Neural cell (in vitro differentiated cells): ENCODE measurements around the gene GPRC5B. TPM values are rescaled to one million over a fixed set of nuclear protein-coding genes. Genes with fewer than 3 reads are reported as not detected.

Experiments used
- H2AFZ ChIP-seq: fragments of 200-600, 300-800 bp; sonication (generic), shearing (Covaris generic); 2 replicates; pipeline ENCODE4 v1.6.0; 2014; ENCODE audit warnings: low read depth, mild to moderate bottlenecking, antibody characterized with exemption, low read length, moderate library complexity
- H3F3A ChIP-seq: fragments of 200-600 bp; shearing (Covaris generic); 2 replicates; pipeline ENCODE4 v1.6.1; 2016; ENCODE audit warnings: mild to moderate bottlenecking, moderate library complexity, mixed read lengths, antibody characterized with exemption, low read length; ENCODE audit not compliant: insufficient read depth, poor library complexity, severe bottlenecking
- H3K27ac ChIP-seq: fragments of 200-600, 300-800 bp; sonication (generic), shearing (Covaris generic); 2 replicates; pipeline ENCODE4 v1.5.1; 2014; ENCODE audit warnings: mild to moderate bottlenecking, low read length, moderate library complexity
- H3K27me3 ChIP-seq: fragments of 300-800, 200-600 bp; sonication (generic), shearing (Covaris generic); 2 replicates; pipeline ENCODE4 v1.6.0; 2014; ENCODE audit warnings: mild to moderate bottlenecking, low read depth, low read length, moderate library complexity; ENCODE audit not compliant: insufficient read depth
- H3K36me3 ChIP-seq: fragments of 300-800, 200-600 bp; sonication (generic), shearing (Covaris generic); 2 replicates; pipeline ENCODE4 v1.5.1; 2014; ENCODE audit warnings: mild to moderate bottlenecking, antibody characterized with exemption, low read length, moderate library complexity; ENCODE audit not compliant: insufficient read depth
- H3K4me2 ChIP-seq: fragments of 300-800, 200-600 bp; sonication (generic), shearing (Covaris generic); 2 replicates; pipeline ENCODE4 v1.6.0; 2014; ENCODE audit warnings: mild to moderate bottlenecking, low read length
- H3K4me3 ChIP-seq: fragments of 300-800, 200-600 bp; sonication (generic), shearing (Covaris generic); 2 replicates; pipeline ENCODE4 v1.5.1; 2014; ENCODE audit warnings: mild to moderate bottlenecking, low read length, moderate library complexity
- H3K79me2 ChIP-seq: fragments of 200-600 bp; shearing (Covaris generic); replicated peaks from 2 replicates; pipeline ENCODE4 v1.6.0; 2014; ENCODE audit warnings: mild to moderate bottlenecking, low read length, moderate library complexity; ENCODE audit not compliant: insufficient read depth
- H3K9ac ChIP-seq: fragments of 300-800, 200-600 bp; sonication (generic), shearing (Covaris generic); 2 replicates; pipeline ENCODE4 v1.6.1; 2016; ENCODE audit warnings: mild to moderate bottlenecking, low read length, mixed read lengths
- H3K9me2 ChIP-seq: fragments of 200-600 bp; shearing (Covaris generic); 2 replicates; pipeline ENCODE4 v1.6.1; 2016; ENCODE audit warnings: mild to moderate bottlenecking, low read length, mixed read lengths; ENCODE audit not compliant: insufficient read depth
- H3K9me3 ChIP-seq: fragments of 200-600, 300-800 bp; sonication (generic), shearing (Covaris generic); 2 replicates; pipeline ENCODE4 v1.6.1; 2016; ENCODE audit warnings: mild to moderate bottlenecking, mixed run types, low read length, moderate library complexity, mixed read lengths
- H4K20me1 ChIP-seq: fragments of 200-600 bp; shearing (Covaris generic); 2 replicates; pipeline ENCODE4 v1.6.1; 2016; ENCODE audit warnings: mild to moderate bottlenecking, mixed run types; ENCODE audit not compliant: insufficient read depth
- EP300 ChIP-seq: fragments of 450-650 bp; conservative IDR thresholded peaks from 2 replicates; pipeline ENCODE4 v1.6.1; 2014; ENCODE audit warnings: antibody characterized with exemption, mild to moderate bottlenecking, moderate library complexity; ENCODE audit not compliant: poor library complexity, severe bottlenecking
- EZH2 ChIP-seq: fragments of 200-600, 300-800 bp; shearing (Covaris generic), sonication (generic); IDR thresholded peaks from 2 replicates; pipeline ENCODE4 v1.6.1; 2014; ENCODE audit warnings: antibody characterized with exemption, low read length, borderline replicate concordance, mild to moderate bottlenecking; ENCODE audit not compliant: insufficient read depth, poor library complexity, severe bottlenecking
- MXI1 ChIP-seq: fragments of 450-650 bp; conservative IDR thresholded peaks from 2 replicates; pipeline ENCODE4 v1.6.1; 2014; ENCODE audit warnings: antibody characterized with exemption, mild to moderate bottlenecking; ENCODE audit not compliant: poor library complexity, severe bottlenecking
- POLR2AphosphoS5 ChIP-seq: IDR thresholded peaks from 2 replicates; pipeline ENCODE4 v1.6.1; 2012
- RAD21 ChIP-seq: fragments of 450-650 bp; conservative IDR thresholded peaks from 2 replicates; pipeline ENCODE4 v1.6.1; 2014; ENCODE audit warnings: antibody characterized with exemption, mild to moderate bottlenecking, moderate library complexity
- SMC3 ChIP-seq: fragments of 450-650 bp; conservative IDR thresholded peaks from 2 replicates; pipeline ENCODE4 v1.6.1; 2014; ENCODE audit warnings: antibody characterized with exemption, mild to moderate bottlenecking, moderate library complexity; ENCODE audit not compliant: poor library complexity
- TAF1 ChIP-seq: IDR thresholded peaks from 2 replicates; pipeline ENCODE4 v1.6.1; 2012; ENCODE audit warnings: low read depth
- polyA plus RNA-seq: library from polyadenylated mRNA; depleted of rRNA; stranded (reverse); fragments of >200 nt; gene quantifications from 2 replicates; pipeline ENCODE4 v1.2.3, GENCODE V29; 2014
- TF ChIP-seq, protein P1 (sequence below): fragments of 450-650 bp; IDR thresholded peaks from 2 replicates; pipeline ENCODE4 v1.5.1; 2014; ENCODE audit warnings: antibody characterized with exemption, mild to moderate bottlenecking, moderate library complexity; ENCODE audit not compliant: poor library complexity, severe bottlenecking
- TF ChIP-seq, protein P2 (sequence below): IDR thresholded peaks from 2 replicates; pipeline ENCODE4 v1.6.1; 2012; ENCODE audit warnings: borderline replicate concordance

The GPRC5B gene
- polyA plus RNA-seq, 1 donor from 2014 or later, result 25.4 TPM

DNA sequence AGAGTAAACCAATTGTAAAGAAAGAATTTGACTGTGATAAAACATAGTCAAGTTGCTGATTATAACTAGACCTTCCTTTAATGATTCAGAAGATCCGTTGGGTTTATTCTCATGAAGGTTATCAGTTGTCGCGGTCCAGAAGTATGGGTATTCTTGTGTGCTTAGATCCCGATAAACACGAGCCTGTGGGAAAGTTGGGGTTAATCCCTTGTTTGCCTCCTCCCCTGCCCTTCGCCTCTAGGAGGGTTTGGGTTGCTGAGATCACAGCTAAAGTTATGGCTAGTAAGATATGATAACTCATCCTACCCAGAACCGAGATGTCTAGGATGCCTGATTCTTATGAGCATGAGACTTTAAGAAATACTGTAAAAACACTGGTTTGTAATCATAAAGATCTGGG lies 66.8 kb downstream of the GPRC5B start:
- Histone ChIP-seq H3K27me3 (no peaks in the 10 kb centered on the region), H3K9me2 (no peaks in the 10 kb centered on the region), H3K79me2 (no peaks in the 10 kb centered on the region), H3K9me3 (no peaks in the 10 kb centered on the region), H4K20me1 (no peaks in the 10 kb centered on the region), H3K36me3 (no peaks in the 10 kb centered on the region), H3K27ac (no peak overlapping the region), H3K4me3 (no peak overlapping the region), H3K4me2 (no peak overlapping the region), H2AFZ (no peak overlapping the region), H3F3A (no peaks in the 10 kb centered on the region), H3K9ac (no peak overlapping the region)
- TF ChIP-seq RAD21, result no peak
- TF ChIP-seq, protein P1, sequence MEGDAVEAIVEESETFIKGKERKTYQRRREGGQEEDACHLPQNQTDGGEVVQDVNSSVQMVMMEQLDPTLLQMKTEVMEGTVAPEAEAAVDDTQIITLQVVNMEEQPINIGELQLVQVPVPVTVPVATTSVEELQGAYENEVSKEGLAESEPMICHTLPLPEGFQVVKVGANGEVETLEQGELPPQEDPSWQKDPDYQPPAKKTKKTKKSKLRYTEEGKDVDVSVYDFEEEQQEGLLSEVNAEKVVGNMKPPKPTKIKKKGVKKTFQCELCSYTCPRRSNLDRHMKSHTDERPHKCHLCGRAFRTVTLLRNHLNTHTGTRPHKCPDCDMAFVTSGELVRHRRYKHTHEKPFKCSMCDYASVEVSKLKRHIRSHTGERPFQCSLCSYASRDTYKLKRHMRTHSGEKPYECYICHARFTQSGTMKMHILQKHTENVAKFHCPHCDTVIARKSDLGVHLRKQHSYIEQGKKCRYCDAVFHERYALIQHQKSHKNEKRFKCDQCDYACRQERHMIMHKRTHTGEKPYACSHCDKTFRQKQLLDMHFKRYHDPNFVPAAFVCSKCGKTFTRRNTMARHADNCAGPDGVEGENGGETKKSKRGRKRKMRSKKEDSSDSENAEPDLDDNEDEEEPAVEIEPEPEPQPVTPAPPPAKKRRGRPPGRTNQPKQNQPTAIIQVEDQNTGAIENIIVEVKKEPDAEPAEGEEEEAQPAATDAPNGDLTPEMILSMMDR, result no peak
- TF ChIP-seq SMC3, result no peak
- no peak for TF ChIP-seq EZH2
- no peak for TF ChIP-seq TAF1
- no peak for TF ChIP-seq POLR2AphosphoS5
- TF ChIP-seq MXI1, result no peak
- TF ChIP-seq, protein P2, sequence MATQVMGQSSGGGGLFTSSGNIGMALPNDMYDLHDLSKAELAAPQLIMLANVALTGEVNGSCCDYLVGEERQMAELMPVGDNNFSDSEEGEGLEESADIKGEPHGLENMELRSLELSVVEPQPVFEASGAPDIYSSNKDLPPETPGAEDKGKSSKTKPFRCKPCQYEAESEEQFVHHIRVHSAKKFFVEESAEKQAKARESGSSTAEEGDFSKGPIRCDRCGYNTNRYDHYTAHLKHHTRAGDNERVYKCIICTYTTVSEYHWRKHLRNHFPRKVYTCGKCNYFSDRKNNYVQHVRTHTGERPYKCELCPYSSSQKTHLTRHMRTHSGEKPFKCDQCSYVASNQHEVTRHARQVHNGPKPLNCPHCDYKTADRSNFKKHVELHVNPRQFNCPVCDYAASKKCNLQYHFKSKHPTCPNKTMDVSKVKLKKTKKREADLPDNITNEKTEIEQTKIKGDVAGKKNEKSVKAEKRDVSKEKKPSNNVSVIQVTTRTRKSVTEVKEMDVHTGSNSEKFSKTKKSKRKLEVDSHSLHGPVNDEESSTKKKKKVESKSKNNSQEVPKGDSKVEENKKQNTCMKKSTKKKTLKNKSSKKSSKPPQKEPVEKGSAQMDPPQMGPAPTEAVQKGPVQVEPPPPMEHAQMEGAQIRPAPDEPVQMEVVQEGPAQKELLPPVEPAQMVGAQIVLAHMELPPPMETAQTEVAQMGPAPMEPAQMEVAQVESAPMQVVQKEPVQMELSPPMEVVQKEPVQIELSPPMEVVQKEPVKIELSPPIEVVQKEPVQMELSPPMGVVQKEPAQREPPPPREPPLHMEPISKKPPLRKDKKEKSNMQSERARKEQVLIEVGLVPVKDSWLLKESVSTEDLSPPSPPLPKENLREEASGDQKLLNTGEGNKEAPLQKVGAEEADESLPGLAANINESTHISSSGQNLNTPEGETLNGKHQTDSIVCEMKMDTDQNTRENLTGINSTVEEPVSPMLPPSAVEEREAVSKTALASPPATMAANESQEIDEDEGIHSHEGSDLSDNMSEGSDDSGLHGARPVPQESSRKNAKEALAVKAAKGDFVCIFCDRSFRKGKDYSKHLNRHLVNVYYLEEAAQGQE, result no peak
- no peak for TF ChIP-seq EP300

GRCh38 chr16:19817122-19817521 lies 67.5 kb downstream of the GPRC5B start:
- H2AFZ ChIP-seq, result no peak overlapping the region
- no peaks in the 10 kb centered on the region for H3K36me3 ChIP-seq
- no peak overlapping the region for H3K27ac ChIP-seq
- H3K9me3 ChIP-seq, result no peaks in the 10 kb centered on the region
- H3K9ac ChIP-seq, result no peak overlapping the region
- H4K20me1 ChIP-seq, result no peaks in the 10 kb centered on the region
- no peak overlapping the region for H3K4me2 ChIP-seq
- no peaks in the 10 kb centered on the region for H3K79me2 ChIP-seq
- no peaks in the 10 kb centered on the region for H3K27me3 ChIP-seq
- H3K9me2 ChIP-seq, result no peaks in the 10 kb centered on the region
- TF ChIP-seq EZH2 (no peak), SMC3 (no peak), TAF1 (no peak), EP300 (no peak), RAD21 (no peak), POLR2AphosphoS5 (no peak)
- TF ChIP-seq, protein P1, result no peak
- no peak overlapping the region for H3K4me3 ChIP-seq
- H3F3A ChIP-seq, result no peaks in the 10 kb centered on the region
